ENCODE data around the gene SLC4A5. TPM values are rescaled to one million over a fixed set of nuclear protein-coding genes. Genes with fewer than 3 reads are reported as not detected.

Gene SLC4A5
- total RNA-seq, 1 experiment from 2014 or later, result 1.8 TPM

DNA sequence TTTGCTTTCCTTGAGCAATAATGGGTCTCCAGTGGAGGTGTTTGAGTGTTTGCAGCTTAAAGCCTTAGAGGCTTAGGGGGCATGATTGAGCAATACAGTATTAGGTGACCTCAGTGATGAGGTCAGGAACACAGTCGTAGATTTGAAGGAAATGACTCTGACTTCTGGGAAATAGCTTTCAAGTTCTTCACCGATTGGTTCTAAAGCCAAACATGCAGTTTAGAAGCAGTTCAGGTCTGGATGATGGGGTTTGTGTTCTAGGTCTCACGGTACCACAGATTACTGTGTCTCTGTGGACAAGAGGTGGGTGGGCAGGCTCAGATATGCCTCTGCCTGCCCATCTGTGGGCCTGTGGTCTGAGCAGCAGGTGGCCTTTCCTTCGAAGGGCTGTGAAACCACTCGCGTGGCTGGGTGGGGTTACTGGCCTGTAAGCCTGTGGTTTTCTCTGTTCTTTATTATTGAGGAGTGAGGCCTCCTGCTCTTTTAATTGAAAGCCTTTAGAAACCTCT, 137.0 kb downstream of the SLC4A5 start:
- POLR2A ChIA-PET (ENCODE audit: low non-redundant PET), result no interaction called here

DNA sequence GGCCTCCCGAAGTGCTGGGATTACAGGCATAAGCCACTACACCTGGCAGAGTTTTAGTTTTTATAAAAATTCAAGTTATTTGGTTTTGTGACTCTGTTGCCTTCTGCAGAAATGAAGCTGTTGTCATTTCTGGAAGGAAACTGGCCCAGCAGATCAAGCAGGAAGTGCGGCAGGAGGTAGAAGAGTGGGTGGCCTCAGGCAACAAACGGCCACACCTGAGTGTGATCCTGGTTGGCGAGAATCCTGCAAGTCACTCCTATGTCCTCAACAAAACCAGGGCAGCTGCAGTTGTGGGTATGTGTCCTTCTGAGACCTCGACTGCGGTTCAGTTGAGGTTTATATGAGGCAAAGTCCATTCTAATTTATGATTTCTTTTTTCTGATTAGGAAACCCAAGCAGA, 137.6 kb downstream of the SLC4A5 start:
- POLR2A ChIA-PET (ENCODE audit: low non-redundant PET), result no interaction called here
- peaks cover 80% of the 10 kb centered on the region for H3K36me3 ChIP-seq (ENCODE audit: insufficient read depth, low read length, poor library complexity, severe bottlenecking)
- intact Hi-C loops (cut with micrococcal nuclease; ENCODE audit: unreplicated experiment), result no loop called here
- CTCF ChIA-PET, result no interaction called here
- peaks cover 19% of the 10 kb centered on the region for H3K4me1 ChIP-seq (ENCODE audit: insufficient read depth, low read length, poor library complexity, severe bottlenecking)
- TF ChIP-seq, protein P1, sequence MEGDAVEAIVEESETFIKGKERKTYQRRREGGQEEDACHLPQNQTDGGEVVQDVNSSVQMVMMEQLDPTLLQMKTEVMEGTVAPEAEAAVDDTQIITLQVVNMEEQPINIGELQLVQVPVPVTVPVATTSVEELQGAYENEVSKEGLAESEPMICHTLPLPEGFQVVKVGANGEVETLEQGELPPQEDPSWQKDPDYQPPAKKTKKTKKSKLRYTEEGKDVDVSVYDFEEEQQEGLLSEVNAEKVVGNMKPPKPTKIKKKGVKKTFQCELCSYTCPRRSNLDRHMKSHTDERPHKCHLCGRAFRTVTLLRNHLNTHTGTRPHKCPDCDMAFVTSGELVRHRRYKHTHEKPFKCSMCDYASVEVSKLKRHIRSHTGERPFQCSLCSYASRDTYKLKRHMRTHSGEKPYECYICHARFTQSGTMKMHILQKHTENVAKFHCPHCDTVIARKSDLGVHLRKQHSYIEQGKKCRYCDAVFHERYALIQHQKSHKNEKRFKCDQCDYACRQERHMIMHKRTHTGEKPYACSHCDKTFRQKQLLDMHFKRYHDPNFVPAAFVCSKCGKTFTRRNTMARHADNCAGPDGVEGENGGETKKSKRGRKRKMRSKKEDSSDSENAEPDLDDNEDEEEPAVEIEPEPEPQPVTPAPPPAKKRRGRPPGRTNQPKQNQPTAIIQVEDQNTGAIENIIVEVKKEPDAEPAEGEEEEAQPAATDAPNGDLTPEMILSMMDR (conservative IDR thresholded peaks at IDR 0.05; ENCODE audit: low read depth, low read length), result no peak
- no peak for TF ChIP-seq EZH2 (IDR thresholded peaks at IDR 0.05; ENCODE audit: borderline replicate concordance, low read depth, low read length, poor library complexity, severe bottlenecking)
- no peak overlapping the region for H3K4me3 ChIP-seq (ENCODE audit: low read depth, low read length, poor library complexity, severe bottlenecking)
- no peaks in the 10 kb centered on the region for H3K9me3 ChIP-seq (ENCODE audit: low read depth, low read length, poor library complexity, severe bottlenecking)
- H3K27ac ChIP-seq (ENCODE audit: low read depth, low read length, poor library complexity, severe bottlenecking), result no peak overlapping the region
- no TSS peak for BruUV-seq (replicated peaks)
- DNase-seq (ENCODE audit: low spot score), result no peak
- H3K27me3 ChIP-seq (replicated peaks; ENCODE audit: insufficient read depth, low read depth, low read length, poor library complexity), result no peaks in the 10 kb centered on the region

More for the DNA sequence above, 137.0 kb downstream of the SLC4A5 start:
- DNase-seq (ENCODE audit: low spot score), result no peak
- CTCF ChIA-PET, result no interaction called here
- TF ChIP-seq, protein P1 (conservative IDR thresholded peaks at IDR 0.05; ENCODE audit: low read depth, low read length), result no peak
- no peak for TF ChIP-seq EZH2 (IDR thresholded peaks at IDR 0.05; ENCODE audit: borderline replicate concordance, low read depth, low read length, poor library complexity, severe bottlenecking)
- BruUV-seq (replicated peaks), result no TSS peak
- Histone ChIP-seq H3K27ac (ENCODE audit: low read depth, low read length, poor library complexity, severe bottlenecking) (no peak overlapping the region), H3K4me1 (ENCODE audit: insufficient read depth, low read length, poor library complexity, severe bottlenecking) (peaks cover 13% of the 10 kb centered on the region), H3K4me3 (ENCODE audit: low read depth, low read length, poor library complexity, severe bottlenecking) (no peak overlapping the region), H3K27me3 (replicated peaks; ENCODE audit: insufficient read depth, low read depth, low read length, poor library complexity) (no peaks in the 10 kb centered on the region), H3K9me3 (ENCODE audit: low read depth, low read length, poor library complexity, severe bottlenecking) (no peaks in the 10 kb centered on the region), H3K36me3 (ENCODE audit: insufficient read depth, low read length, poor library complexity, severe bottlenecking) (peaks cover 83% of the 10 kb centered on the region)
- intact Hi-C loops (cut with micrococcal nuclease; ENCODE audit: unreplicated experiment), result no loop called here

DNA sequence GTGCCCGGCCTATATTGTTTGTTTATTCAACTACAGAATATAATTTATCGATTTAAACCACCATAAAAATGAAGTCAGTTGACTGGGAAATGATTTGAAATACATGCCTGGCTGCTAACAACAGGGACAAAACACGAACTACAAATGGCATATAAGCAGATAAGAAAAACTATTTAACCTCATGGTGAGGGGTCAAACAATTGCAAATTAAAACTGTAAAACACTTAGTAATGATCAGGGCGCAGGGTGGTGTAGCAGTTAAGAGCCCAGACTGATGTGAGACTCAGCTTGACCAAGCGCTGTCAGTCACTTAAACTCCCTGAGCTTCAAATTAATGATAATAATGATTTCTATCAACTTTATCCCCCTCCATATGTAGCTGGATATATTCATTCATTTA, 138.1 kb downstream of the SLC4A5 start:
- POLR2A ChIA-PET (ENCODE audit: low non-redundant PET), result interaction anchor here (0.8 kb wide), 1 partner anchor 85 kb away, joined by 3 read pairs; no protein-coding TSS in a partner anchor
- peaks cover 75% of the 10 kb centered on the region for H3K36me3 ChIP-seq (ENCODE audit: insufficient read depth, low read length, poor library complexity, severe bottlenecking)
- no peaks in the 10 kb centered on the region for H3K27me3 ChIP-seq (replicated peaks; ENCODE audit: insufficient read depth, low read depth, low read length, poor library complexity)
- TF ChIP-seq, protein P1 (conservative IDR thresholded peaks at IDR 0.05; ENCODE audit: low read depth, low read length), result no peak
- no peak for TF ChIP-seq EZH2 (IDR thresholded peaks at IDR 0.05; ENCODE audit: borderline replicate concordance, low read depth, low read length, poor library complexity, severe bottlenecking)
- no peaks in the 10 kb centered on the region for H3K9me3 ChIP-seq (ENCODE audit: low read depth, low read length, poor library complexity, severe bottlenecking)
- no peak for DNase-seq (ENCODE audit: low spot score)
- CTCF ChIA-PET, result no interaction called here
- H3K27ac ChIP-seq (ENCODE audit: low read depth, low read length, poor library complexity, severe bottlenecking), result no peak overlapping the region
- no peak overlapping the region for H3K4me3 ChIP-seq (ENCODE audit: low read depth, low read length, poor library complexity, severe bottlenecking)
- BruUV-seq (replicated peaks), result no TSS peak
- intact Hi-C loops (cut with micrococcal nuclease; ENCODE audit: unreplicated experiment), result no loop called here
- H3K4me1 ChIP-seq (ENCODE audit: insufficient read depth, low read length, poor library complexity, severe bottlenecking), result peaks cover 23% of the 10 kb centered on the region

All from A673 (cell line).